Urinary bladder (tissue), 4 donors: Measurements from ENCODE around the gene RMND5A. TPM values are rescaled to one million over a fixed set of nuclear protein-coding genes. Genes with fewer than 3 reads are reported as not detected.
"Not testable (repeated sequence)": the region's sequence is repeated elsewhere in the genome, so short reads cannot be mapped to it uniquely, and the experiment has no call there.

Experiments used
- DNase-seq: peaks from one replicate; pipeline ENCODE4 v3.0.0-alpha.2; 2015; ENCODE audit errors: extremely low spot score
- H3K27ac ChIP-seq: one replicate; pipeline ENCODE4 v1.5.1; 2013; ENCODE audit warnings: low read depth, mild to moderate bottlenecking, moderate library complexity
- H3K36me3 ChIP-seq: one replicate; pipeline ENCODE4 v1.6.1; 2013; ENCODE audit warnings: mild to moderate bottlenecking, moderate library complexity; ENCODE audit not compliant: insufficient read depth
- H3K4me1 ChIP-seq: one replicate; pipeline ENCODE4 v1.6.1; 2013; ENCODE audit warnings: mild to moderate bottlenecking, moderate library complexity; ENCODE audit not compliant: insufficient read depth
- H3K4me3 ChIP-seq: one replicate; pipeline ENCODE4 v1.5.1; 2013; ENCODE audit warnings: low read depth, low read length
- WGBS: extraction: QIAGEN DNeasy Blood & Tissue Kit; methylation state at CpG from one replicate; pipeline ENCODE4 v1.1.7; 2013; 5-methylcytosine and 5-hydroxymethylcytosine counted together
- polyA plus RNA-seq: library from polyadenylated mRNA; stranded (reverse); fragments of 200-250 nt; gene quantifications from one replicate; pipeline ENCODE4 v1.2.3, GENCODE V29; 2013
- total RNA-seq: library from RNA; depleted of rRNA; stranded (reverse); fragments of >200 nt; gene quantifications from one replicate; pipeline ENCODE4 v1.2.3, GENCODE V29; 2014
- donor health status: healthy with polysubstance abuse.
- donor health status: healthy.

RMND5A gene
- total and polyA plus RNA-seq, 2 donors: 15.0 to 67.7 TPM

GRCh38 chr2:86732837-86733236 lies 12.7 kb downstream of the RMND5A start:
- H3K27ac ChIP-seq, H3K36me3 ChIP-seq, H3K4me3 ChIP-seq, DNase-seq, H3K4me1 ChIP-seq: not testable (repeated sequence)

GRCh38 chr2:86733528-86733927 lies 13.4 kb downstream of the RMND5A start:
- H3K4me1 ChIP-seq, DNase-seq, H3K36me3 ChIP-seq, H3K27ac ChIP-seq, H3K4me3 ChIP-seq: not testable (repeated sequence)
- WGBS: 73% methylated on average over 1 of the region's 4 CpGs

- H3K27ac ChIP-seq: not testable (repeated sequence)
Observed at GRCh38 chr2:86734896-86735295, 14.8 kb downstream of the RMND5A start.

GRCh38 chr2:86739485-86739884 lies 19.4 kb downstream of the RMND5A start:
- not testable (repeated sequence) for H3K4me3 ChIP-seq, H3K4me1 ChIP-seq, H3K27ac ChIP-seq, DNase-seq, H3K36me3 ChIP-seq

More at GRCh38 chr2:86734896-86735295, 14.8 kb downstream of the RMND5A start:
- no CpG with 5 or more reads among the region's 1 CpG for WGBS
- not testable (repeated sequence) for H3K4me1 ChIP-seq, H3K4me3 ChIP-seq, DNase-seq, H3K36me3 ChIP-seq

- not testable (repeated sequence) for H3K36me3 ChIP-seq, DNase-seq, H3K27ac ChIP-seq, H3K4me1 ChIP-seq, H3K4me3 ChIP-seq
- no CpG with 5 or more reads among the region's 11 CpGs for WGBS
Observed at GRCh38 chr2:86739889-86740288, 19.8 kb downstream of the RMND5A start.

- WGBS: 90% methylated on average over 1 of the region's 4 CpGs
- not testable (repeated sequence) for H3K27ac ChIP-seq
Observed at GRCh38 chr2:86741889-86742498, 21.9 kb downstream of the RMND5A start.

GRCh38 chr2:86744152-86744551 lies 24.1 kb downstream of the RMND5A start:
- H3K27ac ChIP-seq: no peak overlapping the region
- H3K36me3 ChIP-seq: no peaks in the 10 kb centered on the region
- DNase-seq: no peak
- no peak overlapping the region for H3K4me3 ChIP-seq
- WGBS: 67% methylated on average over 2 of the region's 2 CpGs
- H3K4me1 ChIP-seq: no peaks in the 10 kb centered on the region

More at GRCh38 chr2:86741889-86742498, 21.9 kb downstream of the RMND5A start:
- not testable (repeated sequence) for DNase-seq, H3K4me3 ChIP-seq, H3K4me1 ChIP-seq, H3K36me3 ChIP-seq

GRCh38 chr2:86746939-86747338 lies 26.8 kb downstream of the RMND5A start:
- no peaks in the 10 kb centered on the region for H3K36me3 ChIP-seq

GRCh38 chr2:86747711-86748639 lies 27.9 kb downstream of the RMND5A start:
- Histone ChIP-seq H3K27ac (no peak overlapping the region), H3K4me1 (no peaks in the 10 kb centered on the region), H3K36me3 (peaks cover 2% of the 10 kb centered on the region), H3K4me3 (no peak overlapping the region)
- DNase-seq: no peak
- 91% methylated on average over 9 of the region's 9 CpGs for WGBS

More at GRCh38 chr2:86746939-86747338, 26.8 kb downstream of the RMND5A start:
- H3K4me3 ChIP-seq: no peak overlapping the region
- no peaks in the 10 kb centered on the region for H3K4me1 ChIP-seq
- DNase-seq: no peak
- H3K27ac ChIP-seq: no peak overlapping the region

GRCh38 chr2:86750240-86750839 lies 30.2 kb downstream of the RMND5A start:
- Histone ChIP-seq H3K27ac (no peak overlapping the region), H3K4me1 (no peaks in the 10 kb centered on the region), H3K36me3 (peaks cover 6% of the 10 kb centered on the region), H3K4me3 (no peak overlapping the region)
- DNase-seq: no peak
- 96% methylated on average over 3 of the region's 3 CpGs for WGBS

- Histone ChIP-seq H3K4me3 (no peak overlapping the region), H3K4me1 (no peaks in the 10 kb centered on the region), H3K36me3 (peaks cover 6% of the 10 kb centered on the region), H3K27ac (no peak overlapping the region)
- 80% methylated on average over 1 of the region's 1 CpG for WGBS
- DNase-seq: no peak
Observed at GRCh38 chr2:86751778-86752177, 31.7 kb downstream of the RMND5A start.

- Histone ChIP-seq H3K36me3 (peaks cover 6% of the 10 kb centered on the region), H3K27ac (no peak overlapping the region), H3K4me3 (no peak overlapping the region), H3K4me1 (no peaks in the 10 kb centered on the region)
- no peak for DNase-seq
- WGBS: 84% methylated on average over 3 of the region's 3 CpGs
Observed at GRCh38 chr2:86752934-86753333, 32.8 kb downstream of the RMND5A start.

GRCh38 chr2:86753606-86754005 lies 33.5 kb downstream of the RMND5A start:
- DNase-seq: no peak
- Histone ChIP-seq H3K4me1 (no peaks in the 10 kb centered on the region), H3K4me3 (no peak overlapping the region), H3K36me3 (peaks cover 6% of the 10 kb centered on the region), H3K27ac (no peak overlapping the region)

- no peak for DNase-seq
- Histone ChIP-seq H3K36me3 (peaks cover 2% of the 10 kb centered on the region), H3K4me3 (no peak overlapping the region), H3K27ac (no peak overlapping the region), H3K4me1 (no peaks in the 10 kb centered on the region)
- WGBS: 96% methylated on average over 3 of the region's 3 CpGs
Observed at GRCh38 chr2:86758405-86758804, 38.3 kb downstream of the RMND5A start.
